ENCODE measurements around the gene CMC2.

Gene CMC2

DNA sequence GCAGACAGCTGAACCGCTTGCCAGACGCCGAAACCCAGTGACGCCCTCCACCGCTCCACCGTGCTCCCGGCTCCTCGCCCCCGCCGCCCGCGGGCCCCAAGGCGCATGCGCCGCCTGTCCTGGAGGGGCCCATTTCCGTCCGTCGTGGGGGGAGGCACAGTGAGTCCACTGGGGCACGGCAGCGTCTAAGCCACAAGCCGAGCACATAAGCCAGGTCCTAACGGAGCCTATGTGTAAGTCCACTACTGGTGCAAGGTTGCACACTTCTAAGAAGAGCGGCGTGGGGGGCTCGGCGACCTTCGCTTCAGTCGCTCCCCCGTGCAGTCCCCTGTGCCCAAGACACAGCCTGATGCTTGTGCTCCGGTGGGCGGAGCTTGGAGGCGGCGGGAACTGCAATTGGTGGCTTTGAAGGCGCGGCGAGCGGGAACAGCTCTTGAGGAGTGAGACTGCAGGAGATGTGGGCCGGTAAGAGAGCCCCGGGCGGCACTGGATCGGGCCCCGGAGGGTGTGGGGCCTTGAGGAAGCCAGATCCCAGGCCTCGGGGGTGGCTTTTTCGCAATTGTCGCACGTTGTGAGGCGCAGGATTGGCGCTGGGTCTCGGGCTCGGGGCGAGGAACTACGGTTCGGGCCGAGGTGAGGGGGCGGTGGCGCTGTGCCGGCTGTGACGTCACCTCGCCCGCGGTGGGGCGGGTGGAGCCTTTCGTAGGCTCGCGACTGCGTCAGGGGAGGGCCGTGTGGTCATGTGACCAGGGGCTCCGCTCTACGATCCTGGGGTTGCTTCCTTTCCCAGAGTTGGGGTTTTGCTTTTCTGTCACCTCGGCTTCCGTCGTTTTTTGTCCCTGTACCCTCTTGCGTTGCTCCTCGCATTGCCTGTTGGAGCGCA lies at the start of gene CMC2, which contains the start of gene CENPN (continued):
- TF ChIP-seq HOXD13 (CRISPR knock-in tag; IDR thresholded peaks at IDR 0.05; ENCODE audit: borderline replicate concordance) (no peak), KLF1 (tag by site-specific recombination; IDR thresholded peaks at IDR 0.05) (peak; percentile 79; the same call in 1 of the 2 replicates), ZNF223 (tag by site-specific recombination; IDR thresholded peaks at IDR 0.05) (no peak), SP2 (tag by site-specific recombination; IDR thresholded peaks at IDR 0.05) (peak; percentile 84), ZNF302 (tag by site-specific recombination; IDR thresholded peaks at IDR 0.05; ENCODE audit: low read depth) (no peak), SCRT2 (tag by site-specific recombination; IDR thresholded peaks at IDR 0.05) (peak; percentile 97), BCL11B (tag by site-specific recombination; IDR thresholded peaks at IDR 0.05; ENCODE audit: low read depth) (no peak), ZNF211 (tag by site-specific recombination; IDR thresholded peaks at IDR 0.05; ENCODE audit: low read depth) (no peak), ZNF239 (tag by site-specific recombination; IDR thresholded peaks at IDR 0.05) (no peak), ZBTB26 (tag by site-specific recombination; optimal IDR thresholded peaks at IDR 0.05) (peak; percentile 58), ZNF169 (tag by site-specific recombination; IDR thresholded peaks at IDR 0.05) (no peak), ZBTB48 (tag by site-specific recombination; IDR thresholded peaks at IDR 0.05) (no peak; the same call in 1 of the 2 replicates), ZNF416 (tag by site-specific recombination; IDR thresholded peaks at IDR 0.05) (no peak), PBX3 (CRISPR knock-in tag; IDR thresholded peaks at IDR 0.05) (no peak), FEZF1 (tag by site-specific recombination; IDR thresholded peaks at IDR 0.05) (no peak), KLF7 (tag by site-specific recombination; IDR thresholded peaks at IDR 0.05; ENCODE audit: borderline replicate concordance) (peak; percentile 73; the same call in 1 of the 2 replicates), MEIS1 (CRISPR knock-in tag; IDR thresholded peaks at IDR 0.05; ENCODE audit: borderline replicate concordance) (no peak), HOXA7 (CRISPR knock-in tag; IDR thresholded peaks at IDR 0.05; ENCODE audit: borderline replicate concordance) (no peak), ZNF175 (tag by site-specific recombination; IDR thresholded peaks at IDR 0.05) (no peak), ZNF248 (tag by site-specific recombination; IDR thresholded peaks at IDR 0.05) (no peak), IKZF3 (tag by site-specific recombination; IDR thresholded peaks at IDR 0.05) (no peak), ZNF777 (tag by site-specific recombination; IDR thresholded peaks at IDR 0.05; ENCODE audit: borderline replicate concordance) (no peak), WT1 (tag by site-specific recombination; IDR thresholded peaks at IDR 0.05) (no peak; the same call in none of the 2 replicates), ZBTB7A (tag by site-specific recombination; IDR thresholded peaks at IDR 0.05; ENCODE audit: low read depth) (0 out of 2 replicates have a peak, but pooled peaks have one; percentile 39), ZNF18 (tag by site-specific recombination; IDR thresholded peaks at IDR 0.05) (no peak), ZNF654 (tag by site-specific recombination; IDR thresholded peaks at IDR 0.05; ENCODE audit: low read depth) (no peak), SETDB1 (IDR thresholded peaks at IDR 0.05; ENCODE audit: insufficient read length, low read length) (no peak), ZNF544 (tag by site-specific recombination; IDR thresholded peaks at IDR 0.05) (no peak), ZNF558 (tag by site-specific recombination; IDR thresholded peaks at IDR 0.05) (no peak)
- TF ChIP-seq, protein P1, sequence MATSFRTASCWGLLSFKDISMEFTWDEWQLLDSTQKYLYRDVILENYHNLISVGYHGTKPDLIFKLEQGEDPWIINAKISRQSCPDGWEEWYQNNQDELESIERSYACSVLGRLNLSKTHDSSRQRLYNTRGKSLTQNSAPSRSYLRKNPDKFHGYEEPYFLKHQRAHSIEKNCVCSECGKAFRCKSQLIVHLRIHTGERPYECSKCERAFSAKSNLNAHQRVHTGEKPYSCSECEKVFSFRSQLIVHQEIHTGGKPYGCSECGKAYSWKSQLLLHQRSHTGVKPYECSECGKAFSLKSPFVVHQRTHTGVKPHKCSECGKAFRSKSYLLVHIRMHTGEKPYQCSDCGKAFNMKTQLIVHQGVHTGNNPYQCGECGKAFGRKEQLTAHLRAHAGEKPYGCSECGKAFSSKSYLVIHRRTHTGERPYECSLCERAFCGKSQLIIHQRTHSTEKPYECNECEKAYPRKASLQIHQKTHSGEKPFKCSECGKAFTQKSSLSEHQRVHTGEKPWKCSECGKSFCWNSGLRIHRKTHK (tag by site-specific recombination; IDR thresholded peaks at IDR 0.05), result no peak
- TF ChIP-seq, protein P2, sequence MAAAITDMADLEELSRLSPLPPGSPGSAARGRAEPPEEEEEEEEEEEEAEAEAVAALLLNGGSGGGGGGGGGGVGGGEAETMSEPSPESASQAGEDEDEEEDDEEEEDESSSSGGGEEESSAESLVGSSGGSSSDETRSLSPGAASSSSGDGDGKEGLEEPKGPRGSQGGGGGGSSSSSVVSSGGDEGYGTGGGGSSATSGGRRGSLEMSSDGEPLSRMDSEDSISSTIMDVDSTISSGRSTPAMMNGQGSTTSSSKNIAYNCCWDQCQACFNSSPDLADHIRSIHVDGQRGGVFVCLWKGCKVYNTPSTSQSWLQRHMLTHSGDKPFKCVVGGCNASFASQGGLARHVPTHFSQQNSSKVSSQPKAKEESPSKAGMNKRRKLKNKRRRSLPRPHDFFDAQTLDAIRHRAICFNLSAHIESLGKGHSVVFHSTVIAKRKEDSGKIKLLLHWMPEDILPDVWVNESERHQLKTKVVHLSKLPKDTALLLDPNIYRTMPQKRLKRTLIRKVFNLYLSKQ (tag by site-specific recombination; IDR thresholded peaks at IDR 0.05; ENCODE audit: borderline replicate concordance), result no peak
- TF ChIP-seq, protein P3, sequence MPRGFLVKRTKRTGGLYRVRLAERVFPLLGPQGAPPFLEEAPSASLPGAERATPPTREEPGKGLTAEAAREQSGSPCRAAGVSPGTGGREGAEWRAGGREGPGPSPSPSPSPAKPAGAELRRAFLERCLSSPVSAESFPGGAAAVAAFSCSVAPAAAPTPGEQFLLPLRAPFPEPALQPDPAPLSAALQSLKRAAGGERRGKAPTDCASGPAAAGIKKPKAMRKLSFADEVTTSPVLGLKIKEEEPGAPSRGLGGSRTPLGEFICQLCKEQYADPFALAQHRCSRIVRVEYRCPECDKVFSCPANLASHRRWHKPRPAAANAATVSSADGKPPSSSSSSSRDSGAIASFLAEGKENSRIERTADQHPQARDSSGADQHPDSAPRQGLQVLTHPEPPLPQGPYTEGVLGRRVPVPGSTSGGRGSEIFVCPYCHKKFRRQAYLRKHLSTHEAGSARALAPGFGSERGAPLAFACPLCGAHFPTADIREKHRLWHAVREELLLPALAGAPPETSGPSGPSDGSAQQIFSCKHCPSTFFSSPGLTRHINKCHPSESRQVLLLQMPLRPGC (tag by site-specific recombination; IDR thresholded peaks at IDR 0.05), result 0 out of 2 replicates have a peak, but pooled peaks have one; percentile 19
